GM19099 (cell line): ENCODE measurements around the gene CTPS2.

Source experiments
- POLR2A ChIP-seq: IDR thresholded peaks from 3 replicates; pipeline ENCODE4 v1.6.1; 2011; ENCODE audit warnings: low read depth; ENCODE audit not compliant: insufficient read length; ENCODE audit errors: extremely low read depth

The CTPS2 gene

GRCh38 chrX:16589826-16590225 is 122.6 kb downstream of the CTPS2 start:
- TF ChIP-seq POLR2A = no peak

GRCh38 chrX:16589211-16589610 is 123.3 kb downstream of the CTPS2 start:
- no peak for TF ChIP-seq POLR2A

DNA sequence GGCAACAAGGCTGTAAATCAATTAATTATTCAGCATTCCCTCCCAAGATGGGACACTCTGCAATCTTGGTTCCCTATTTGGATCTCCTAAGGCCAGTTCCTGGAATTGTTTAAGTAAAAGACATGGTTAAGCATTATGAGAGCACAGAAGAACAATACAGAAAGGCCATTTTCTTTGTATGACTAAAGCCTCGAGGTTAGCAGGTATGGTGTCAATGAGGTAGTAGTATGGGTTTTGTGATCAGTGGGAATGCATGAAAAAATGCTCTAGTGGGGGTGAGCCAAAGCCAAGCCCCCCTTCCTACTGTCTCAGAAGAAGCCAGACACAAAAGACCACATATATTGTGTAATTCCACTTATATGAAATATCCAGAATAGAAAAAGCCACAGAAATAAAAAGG is 124.2 kb downstream of the CTPS2 start:
- TF ChIP-seq POLR2A = no peak

DNA sequence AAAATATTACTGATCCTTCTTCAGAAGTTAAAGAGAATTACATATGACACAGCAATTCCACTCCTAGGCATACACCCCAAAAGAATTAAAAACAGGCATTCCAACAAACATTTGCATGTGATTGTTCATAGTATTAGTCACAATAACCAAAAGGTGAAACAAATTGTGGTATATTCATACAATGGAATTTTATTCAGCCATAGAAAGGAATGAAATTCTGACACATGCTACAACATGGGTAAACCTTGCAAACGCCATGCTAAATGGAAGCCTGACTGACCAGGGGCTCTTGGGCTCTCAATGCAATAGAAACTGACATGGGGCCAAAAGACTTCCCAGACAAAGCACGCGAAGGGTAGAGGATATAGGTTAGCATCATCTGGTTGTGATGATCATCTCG is 124.6 kb downstream of the CTPS2 start:
- no peak for TF ChIP-seq POLR2A

DNA sequence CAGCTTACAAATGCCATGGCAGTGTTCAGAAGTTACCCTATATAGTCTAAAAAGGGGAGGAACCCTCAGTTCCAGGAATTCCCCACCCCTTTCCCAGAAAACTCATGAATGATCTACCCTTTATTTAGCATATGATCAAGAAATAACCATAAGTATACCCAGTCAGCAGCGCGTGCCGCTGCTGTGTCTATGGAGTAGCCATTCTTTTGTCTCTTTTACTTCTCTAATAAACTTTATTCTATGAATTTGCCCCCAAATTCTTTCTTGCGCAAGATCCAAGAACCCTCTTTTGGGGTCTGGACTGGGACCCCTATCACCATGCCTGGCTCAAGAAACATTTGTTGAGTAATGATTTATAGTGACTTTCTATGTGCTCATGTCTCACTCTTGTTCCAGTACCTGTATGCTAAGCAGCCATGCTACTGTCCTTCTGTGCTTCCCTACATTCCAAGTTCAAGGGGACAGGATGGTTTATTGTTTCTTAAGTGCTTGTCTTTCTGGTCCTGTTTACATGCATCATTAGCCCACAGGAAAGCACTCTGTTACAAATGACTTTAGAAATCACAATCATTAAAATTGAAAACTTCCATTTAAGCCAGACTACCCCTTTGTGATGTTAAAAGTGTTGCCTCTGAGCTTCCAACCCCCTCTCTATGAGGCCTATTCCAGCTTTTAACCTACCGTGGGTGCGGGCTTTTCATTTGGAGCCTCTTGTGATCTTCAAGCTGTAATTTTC is 125.9 kb downstream of the CTPS2 start:
- TF ChIP-seq POLR2A = no peak

GRCh38 chrX:16585486-16586376 is 126.7 kb downstream of the CTPS2 start:
- no peak for TF ChIP-seq POLR2A

DNA sequence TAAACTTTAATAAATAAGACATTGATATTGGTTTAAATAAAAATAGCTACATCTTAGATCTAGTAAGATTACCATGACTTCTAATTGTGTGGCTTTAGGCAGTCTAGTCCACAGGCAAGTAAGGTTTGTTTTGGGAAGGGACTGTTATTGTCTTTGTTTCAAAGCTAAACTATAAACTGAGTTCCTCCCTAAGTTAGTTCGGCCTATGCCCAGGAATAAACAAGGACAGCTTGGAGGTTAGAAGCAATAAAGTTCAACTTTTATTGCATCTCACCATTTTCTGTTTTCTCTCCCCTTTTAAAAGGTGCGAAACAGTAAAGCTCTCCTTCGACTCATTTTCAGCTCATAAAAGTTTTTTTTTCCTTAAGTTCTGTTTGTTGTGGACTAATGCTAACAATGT is 133.0 kb downstream of the CTPS2 start:
- TF ChIP-seq POLR2A = no peak

- TF ChIP-seq POLR2A = no peak
Measured at GRCh38 chrX:16578218-16578617, 134.3 kb downstream of the CTPS2 start.

GRCh38 chrX:16577483-16578029 is 134.9 kb downstream of the CTPS2 start:
- TF ChIP-seq POLR2A = no peak

DNA sequence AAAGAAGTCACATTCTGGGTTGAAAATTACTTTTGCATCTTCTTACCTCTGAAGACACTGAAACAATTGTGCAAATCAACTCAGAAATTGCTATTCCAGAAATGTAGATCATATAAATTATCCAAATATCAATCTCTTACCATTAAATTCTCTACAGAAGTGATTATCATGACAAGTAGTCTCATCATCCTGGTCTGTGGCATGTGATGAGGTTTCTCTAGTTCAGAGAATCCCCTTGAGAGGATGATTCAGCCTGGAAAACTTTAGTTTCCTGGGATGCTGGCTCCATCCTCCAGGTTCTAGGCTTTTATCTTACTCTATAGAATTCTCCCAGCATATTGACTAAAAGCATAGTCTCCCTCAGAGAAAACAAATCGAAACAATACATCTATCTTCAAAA is 138.7 kb downstream of the CTPS2 start:
- TF ChIP-seq POLR2A = no peak

GRCh38 chrX:16567681-16568080 is 144.8 kb downstream of the CTPS2 start:
- no peak for TF ChIP-seq POLR2A

GRCh38 chrX:16566571-16566970 is 145.9 kb downstream of the CTPS2 start:
- TF ChIP-seq POLR2A = no peak

DNA sequence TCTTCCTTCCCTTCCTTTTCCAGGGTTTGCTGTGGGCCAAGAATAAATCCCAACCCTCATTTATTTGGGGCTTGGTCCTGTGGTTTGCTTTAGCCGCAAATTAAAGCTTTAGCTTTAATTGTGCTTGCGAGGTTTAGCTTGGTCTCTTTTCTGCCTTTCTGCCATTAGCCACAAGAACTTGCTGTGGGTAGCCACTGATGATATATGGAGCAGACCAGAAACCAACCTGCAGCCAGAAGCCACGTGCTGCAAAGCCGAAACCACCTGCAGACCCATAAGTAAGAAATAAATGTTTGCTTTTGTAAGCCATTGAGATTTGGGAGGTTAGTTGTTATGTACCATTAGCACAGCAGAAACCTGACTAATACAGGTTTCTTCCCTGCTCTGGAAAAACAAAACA is 152.3 kb downstream of the CTPS2 start:
- TF ChIP-seq POLR2A = no peak

DNA sequence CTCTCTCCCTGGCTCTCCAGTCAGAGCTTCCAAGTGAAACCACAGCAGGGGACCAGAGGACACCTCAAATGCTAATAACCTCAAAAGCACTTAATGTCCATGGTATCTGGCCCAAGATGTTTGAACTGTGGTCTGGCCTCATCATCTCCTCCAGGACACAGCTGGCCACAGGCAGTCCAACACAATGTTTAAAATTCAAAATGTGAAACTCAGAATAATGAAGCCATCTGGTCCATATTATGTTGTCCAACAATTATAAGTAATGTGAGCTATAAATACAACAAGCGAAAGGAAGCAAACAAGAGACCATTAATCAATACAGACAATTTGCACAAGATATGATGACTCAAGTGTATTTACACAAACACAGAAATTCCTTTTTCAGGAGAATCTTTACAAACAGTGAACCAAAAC is 153.3 kb downstream of the CTPS2 start:
- no peak for TF ChIP-seq POLR2A

DNA sequence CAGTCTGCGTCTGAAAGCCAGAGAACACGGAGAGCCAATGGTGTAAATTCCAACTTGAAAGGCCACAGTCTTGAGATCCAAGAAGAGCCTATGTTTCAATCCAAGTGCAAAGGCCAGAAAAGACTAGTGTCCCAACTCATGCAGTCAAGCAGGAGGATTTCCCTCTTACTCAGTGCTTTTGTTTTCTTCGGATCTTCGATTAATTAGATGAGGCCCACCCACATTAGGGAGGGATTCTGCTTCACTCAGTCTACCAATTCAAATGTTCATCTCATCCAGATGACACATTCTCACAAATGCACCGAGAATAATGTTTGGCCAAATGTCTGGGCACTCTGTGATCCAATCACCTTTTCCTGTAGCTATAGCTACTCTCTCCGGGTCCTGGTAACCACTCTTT is 154.0 kb downstream of the CTPS2 start:
- TF ChIP-seq POLR2A = no peak

GRCh38 chrX:16552546-16552945 is 159.9 kb downstream of the CTPS2 start:
- TF ChIP-seq POLR2A = no peak
